Mammary epithelial cell (primary cell): ENCODE data around the gene MIEF2.

Source experiments
- EZH2 ChIP-seq: IDR thresholded peaks from 2 replicates; pipeline ENCODE4 v1.6.1; 2012; ENCODE audit warnings: low read length, inconsistent platforms, borderline replicate concordance
- TF ChIP-seq, protein P1 (sequence below), 2 donors: IDR thresholded peaks in 1 of 2; conservative IDR thresholded peaks in 1 of 2; 2 replicates each; pipeline ENCODE4 v1.5.1; 2011 to 2012; ENCODE audit warnings: inconsistent platforms in 2 of 2, low read length in 2 of 2, mild to moderate bottlenecking in 2 of 2, control low read depth in 1 of 2, low read depth in 1 of 2; ENCODE audit not compliant: insufficient read depth in 1 of 2; ENCODE audit errors: extremely low read depth in 1 of 2

DNA sequence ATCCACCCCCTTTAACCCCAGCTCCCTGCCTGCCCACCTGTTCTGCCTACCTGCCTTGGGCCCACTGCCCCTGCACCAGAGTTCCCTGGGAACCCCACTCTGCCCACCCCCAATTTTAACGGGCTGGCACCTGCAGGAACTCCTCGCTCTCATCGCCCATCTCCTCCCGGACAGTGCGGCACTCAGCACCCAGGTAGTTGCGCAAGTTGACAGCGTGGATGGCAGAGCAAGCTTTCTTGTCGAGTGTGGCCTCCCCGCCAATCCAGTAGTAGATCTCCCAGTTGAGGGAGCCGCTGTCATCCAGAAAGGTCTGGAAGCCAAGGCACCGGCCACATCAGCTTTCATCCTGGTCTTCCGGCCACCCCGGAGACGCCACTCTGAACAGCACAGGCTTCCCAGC is 9.8 kb upstream of the MIEF2 start:
- TF ChIP-seq, protein P1, sequence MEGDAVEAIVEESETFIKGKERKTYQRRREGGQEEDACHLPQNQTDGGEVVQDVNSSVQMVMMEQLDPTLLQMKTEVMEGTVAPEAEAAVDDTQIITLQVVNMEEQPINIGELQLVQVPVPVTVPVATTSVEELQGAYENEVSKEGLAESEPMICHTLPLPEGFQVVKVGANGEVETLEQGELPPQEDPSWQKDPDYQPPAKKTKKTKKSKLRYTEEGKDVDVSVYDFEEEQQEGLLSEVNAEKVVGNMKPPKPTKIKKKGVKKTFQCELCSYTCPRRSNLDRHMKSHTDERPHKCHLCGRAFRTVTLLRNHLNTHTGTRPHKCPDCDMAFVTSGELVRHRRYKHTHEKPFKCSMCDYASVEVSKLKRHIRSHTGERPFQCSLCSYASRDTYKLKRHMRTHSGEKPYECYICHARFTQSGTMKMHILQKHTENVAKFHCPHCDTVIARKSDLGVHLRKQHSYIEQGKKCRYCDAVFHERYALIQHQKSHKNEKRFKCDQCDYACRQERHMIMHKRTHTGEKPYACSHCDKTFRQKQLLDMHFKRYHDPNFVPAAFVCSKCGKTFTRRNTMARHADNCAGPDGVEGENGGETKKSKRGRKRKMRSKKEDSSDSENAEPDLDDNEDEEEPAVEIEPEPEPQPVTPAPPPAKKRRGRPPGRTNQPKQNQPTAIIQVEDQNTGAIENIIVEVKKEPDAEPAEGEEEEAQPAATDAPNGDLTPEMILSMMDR (conservative IDR thresholded peaks at IDR 0.05 in 1 of 2, IDR thresholded peaks at IDR 0.05 in 1 of 2; ENCODE audit: extremely low read depth in 1 of 2, insufficient read depth in 1 of 2, low read depth in 1 of 2, low read length in 2 of 2) = no peak
- no peak for TF ChIP-seq EZH2
